ENCODE data around the gene KAZN.

DNA sequence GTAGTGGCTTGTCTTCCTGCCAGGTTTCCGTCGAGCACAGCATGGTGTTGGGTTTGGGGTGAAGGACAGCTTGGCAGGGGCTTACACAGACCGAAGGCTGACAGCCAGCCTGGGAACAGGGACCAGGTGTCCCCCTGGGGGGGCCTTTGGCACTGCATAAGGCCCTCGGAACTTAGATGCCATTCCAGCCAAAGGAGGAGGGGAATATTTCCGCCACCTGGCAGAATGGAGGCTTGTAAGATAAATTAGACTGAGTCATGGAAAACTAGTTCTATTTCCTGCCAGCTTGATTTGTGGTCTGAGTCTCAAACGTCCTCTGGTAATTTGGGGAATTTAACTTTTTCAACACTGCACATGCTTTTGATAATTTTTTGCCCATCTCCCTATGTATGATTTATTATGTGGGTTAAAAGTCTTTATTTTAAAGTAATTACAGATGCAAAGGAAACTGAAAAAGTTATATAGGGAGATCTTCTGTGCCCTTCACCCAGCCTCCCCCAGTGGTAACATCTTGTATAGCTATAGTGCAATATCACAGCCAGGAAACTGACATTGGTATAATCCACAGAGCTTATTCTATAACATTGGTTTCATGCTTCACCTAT, 543.6 kb downstream of the KAZN start:
- TF ChIP-seq, protein P1, sequence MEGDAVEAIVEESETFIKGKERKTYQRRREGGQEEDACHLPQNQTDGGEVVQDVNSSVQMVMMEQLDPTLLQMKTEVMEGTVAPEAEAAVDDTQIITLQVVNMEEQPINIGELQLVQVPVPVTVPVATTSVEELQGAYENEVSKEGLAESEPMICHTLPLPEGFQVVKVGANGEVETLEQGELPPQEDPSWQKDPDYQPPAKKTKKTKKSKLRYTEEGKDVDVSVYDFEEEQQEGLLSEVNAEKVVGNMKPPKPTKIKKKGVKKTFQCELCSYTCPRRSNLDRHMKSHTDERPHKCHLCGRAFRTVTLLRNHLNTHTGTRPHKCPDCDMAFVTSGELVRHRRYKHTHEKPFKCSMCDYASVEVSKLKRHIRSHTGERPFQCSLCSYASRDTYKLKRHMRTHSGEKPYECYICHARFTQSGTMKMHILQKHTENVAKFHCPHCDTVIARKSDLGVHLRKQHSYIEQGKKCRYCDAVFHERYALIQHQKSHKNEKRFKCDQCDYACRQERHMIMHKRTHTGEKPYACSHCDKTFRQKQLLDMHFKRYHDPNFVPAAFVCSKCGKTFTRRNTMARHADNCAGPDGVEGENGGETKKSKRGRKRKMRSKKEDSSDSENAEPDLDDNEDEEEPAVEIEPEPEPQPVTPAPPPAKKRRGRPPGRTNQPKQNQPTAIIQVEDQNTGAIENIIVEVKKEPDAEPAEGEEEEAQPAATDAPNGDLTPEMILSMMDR (IDR thresholded peaks at IDR 0.05) = no peak
- no peak for TF ChIP-seq EP300 (IDR thresholded peaks at IDR 0.05)
